GM04503 (cell line): ENCODE measurements around the gene R3HDM4.
A peak's percentile ranks its signal among the peaks of the same experiment; 100 is the strongest.

Experiments used
- DNase-seq: peaks from one replicate; pipeline ENCODE4 v3.0.0-alpha.2; 2012; ENCODE audit warnings: low read depth

The R3HDM4 gene

DNA sequence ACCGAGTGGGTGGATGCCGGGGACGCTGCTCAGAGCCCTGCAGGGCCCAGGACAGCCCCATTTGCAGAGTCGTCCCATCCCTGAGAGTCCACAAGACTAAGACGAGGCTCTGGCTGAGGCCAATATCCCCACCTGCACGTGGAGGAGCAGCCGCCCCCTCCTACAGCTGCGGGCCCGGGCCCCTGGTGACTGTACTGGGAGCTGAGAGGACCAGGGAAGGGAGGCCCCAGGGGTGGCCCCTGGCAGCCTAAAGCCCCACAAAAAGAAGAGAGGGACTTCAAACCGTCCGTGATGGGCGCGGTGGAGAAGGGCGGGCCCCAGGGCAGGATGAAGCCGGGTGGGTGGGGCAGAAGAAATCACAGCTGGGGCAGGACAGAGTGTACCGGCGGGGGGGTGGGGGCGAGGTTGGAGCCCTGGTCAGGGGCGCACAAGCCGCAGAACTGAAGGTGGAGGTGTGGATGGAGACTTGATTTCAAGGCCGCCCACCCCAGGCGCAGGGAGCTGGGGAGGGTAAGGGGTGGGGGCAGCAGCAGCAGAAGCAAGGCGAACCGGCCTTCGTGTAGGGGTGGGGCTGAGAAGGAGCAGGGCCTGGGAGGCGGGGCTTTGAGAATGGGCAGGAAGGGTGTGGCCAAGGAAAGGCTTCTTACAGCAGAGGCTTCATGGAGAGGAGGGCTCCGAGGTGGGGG, 40.6 kb downstream of the R3HDM4 start:
- peak; percentile 52 for DNase-seq

DNA sequence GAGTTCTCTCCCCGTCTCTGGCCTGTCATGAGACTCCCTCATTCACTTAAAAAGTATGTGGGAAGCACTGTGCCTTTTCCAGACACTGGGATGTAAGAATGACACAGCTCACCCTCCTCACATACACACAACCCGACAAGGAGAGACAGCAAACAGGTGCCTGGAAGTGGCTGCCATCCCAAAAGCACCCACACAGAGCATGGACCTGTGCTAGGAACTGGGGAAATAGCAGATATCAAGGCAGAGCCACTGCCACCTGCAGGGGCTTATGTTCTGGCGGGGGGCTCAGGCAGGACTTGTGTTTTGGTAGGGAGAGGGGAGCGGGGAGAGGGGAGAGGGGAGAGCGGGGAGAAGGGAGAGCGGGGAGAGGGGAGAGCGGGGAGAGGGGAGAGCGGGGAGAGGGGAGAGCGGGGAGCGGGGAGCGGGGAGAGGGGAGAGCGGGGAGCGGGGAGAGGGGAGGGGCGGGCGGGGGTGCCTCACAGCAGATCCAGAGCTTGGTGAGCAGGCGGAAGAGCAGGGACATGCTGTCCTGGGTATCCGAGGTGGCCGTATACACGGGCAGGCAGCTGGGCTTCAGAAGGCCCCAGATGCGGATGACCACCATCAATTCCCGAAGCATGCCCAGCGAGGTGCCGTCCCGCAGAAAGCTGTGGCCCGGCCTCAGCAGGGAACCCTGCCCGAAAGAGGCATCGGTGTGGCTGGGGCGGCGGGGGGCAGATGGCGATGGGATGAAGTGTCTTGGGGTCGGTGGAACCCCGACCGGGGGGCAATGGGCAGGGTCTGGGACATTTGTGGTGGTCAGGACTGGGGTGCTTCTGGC, 41.4 kb downstream of the R3HDM4 start:
- no peak for DNase-seq

DNA sequence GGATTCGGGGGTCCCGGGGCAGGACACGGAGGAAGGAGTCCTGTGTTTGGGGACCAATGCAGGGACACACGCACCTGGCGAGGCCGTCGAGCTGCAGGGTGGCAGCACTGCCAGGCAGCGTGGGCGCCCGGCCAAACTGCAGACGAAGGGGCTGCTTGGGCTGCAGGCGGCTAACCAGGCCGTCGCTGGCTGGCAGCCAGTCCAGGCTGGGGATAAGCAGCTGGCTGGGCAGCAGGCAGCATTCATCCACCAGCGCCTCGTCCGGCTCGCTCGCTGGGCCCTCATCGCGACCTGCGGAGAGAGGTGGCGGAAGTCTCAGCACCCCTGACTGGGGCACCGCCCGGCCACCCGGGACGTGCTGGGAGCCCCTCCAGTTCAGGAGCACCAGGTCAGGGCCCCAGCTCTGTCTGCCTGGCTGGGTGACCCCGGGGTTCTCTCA, 42.0 kb downstream of the R3HDM4 start:
- no peak for DNase-seq

DNA sequence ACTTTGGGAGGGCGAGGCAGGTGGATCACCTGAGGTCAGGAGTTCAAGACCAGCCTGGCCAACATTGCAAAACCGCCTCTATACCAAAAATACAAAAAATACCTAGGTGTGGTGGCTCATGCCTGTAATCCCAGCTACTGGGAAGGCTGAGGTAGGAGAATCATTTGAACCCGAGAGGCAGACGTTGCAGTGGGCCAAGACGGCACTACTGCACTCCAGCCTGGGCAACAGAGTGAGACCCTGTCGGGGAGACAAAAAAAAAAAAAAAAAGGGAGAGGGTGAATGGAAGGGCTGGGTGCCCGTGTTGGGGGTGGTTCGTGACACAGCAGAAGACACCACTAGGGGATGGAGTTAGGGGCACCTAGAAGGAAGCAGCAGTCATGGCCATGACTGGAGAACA, 42.7 kb downstream of the R3HDM4 start:
- DNase-seq = no peak

DNA sequence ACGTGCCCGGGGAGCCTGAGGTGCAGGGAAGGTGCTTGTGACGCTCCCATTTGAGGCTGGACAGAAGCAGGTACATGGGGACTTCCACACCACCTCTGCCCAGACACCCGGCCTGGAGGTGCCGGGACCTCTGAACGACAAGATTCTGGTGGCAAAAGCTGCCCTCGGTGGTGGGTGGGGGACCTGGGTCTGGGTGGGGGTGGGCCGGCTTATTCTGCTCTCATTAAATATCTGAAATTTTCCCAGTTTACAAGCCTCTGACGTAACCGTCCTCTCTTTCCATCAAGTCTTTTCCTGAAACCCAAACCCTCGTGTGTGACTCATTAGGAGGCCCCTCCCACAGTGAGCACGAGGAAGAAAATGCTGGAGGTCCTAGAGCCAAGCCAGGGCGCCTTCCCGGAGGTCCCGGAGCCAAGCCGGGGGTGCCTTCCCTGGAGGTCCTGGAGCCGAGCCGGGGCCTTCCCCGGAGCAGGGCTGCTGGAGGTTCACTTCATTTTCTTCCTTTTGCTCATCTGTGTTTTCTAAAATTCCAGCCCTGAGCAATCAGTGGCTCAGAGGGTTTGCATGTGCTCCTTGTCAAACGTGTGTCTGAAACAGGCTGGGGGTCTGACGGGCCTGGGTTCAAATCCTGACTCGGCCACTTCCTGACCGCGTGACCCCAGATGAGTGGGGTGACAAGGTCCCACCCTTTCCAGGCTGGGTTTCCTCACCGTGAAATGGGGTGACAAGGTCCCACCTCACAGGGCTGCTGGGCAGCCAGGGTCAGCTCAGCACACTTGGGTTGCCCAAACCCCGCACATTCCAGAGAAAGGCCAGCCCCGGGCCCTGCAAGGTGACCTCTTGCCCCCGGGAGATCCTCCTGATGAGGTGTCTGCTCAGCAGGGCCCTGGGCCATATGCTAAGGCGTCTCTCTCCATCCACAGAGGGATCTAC, 43.5 kb downstream of the R3HDM4 start:
- peak; percentile 80 for DNase-seq

DNA sequence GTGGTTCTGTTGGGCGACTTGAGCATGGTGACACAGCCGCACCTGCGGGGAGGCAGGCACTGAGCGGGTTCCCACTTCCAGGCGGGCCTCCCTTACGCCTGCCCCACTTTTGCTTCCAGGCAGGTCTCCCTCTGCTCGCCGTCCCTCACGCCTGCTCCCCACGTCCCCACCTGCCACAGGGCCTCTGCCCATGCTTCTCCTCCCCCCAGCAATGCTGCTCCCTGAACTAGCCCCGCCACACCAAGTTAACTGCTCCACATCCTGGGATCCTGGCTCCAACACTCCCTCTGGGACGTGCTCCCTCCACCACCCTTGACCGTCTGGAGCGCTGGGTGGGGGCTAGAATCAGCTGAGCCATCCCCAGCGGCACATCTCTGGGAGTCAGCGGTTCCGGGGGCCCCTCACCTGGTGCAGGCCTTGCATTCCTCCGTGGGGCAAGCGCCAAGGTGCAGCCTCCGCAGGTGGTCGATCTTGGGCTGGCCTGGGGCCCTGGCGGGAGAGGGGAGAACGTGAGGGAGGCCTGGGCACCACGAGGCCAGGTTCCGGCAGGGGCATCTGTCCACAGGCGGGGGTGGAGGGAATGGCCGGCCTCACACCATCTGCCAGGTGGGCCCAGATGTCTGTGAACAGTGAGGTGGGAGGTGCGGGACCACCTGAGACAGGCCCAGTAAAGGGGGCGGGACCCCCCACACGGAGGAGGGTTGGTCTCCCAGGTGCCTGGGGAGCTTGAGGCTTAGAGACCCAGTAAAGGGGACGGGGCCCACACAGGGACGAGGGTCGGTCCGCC, 44.4 kb downstream of the R3HDM4 start:
- DNase-seq = no peak

DNA sequence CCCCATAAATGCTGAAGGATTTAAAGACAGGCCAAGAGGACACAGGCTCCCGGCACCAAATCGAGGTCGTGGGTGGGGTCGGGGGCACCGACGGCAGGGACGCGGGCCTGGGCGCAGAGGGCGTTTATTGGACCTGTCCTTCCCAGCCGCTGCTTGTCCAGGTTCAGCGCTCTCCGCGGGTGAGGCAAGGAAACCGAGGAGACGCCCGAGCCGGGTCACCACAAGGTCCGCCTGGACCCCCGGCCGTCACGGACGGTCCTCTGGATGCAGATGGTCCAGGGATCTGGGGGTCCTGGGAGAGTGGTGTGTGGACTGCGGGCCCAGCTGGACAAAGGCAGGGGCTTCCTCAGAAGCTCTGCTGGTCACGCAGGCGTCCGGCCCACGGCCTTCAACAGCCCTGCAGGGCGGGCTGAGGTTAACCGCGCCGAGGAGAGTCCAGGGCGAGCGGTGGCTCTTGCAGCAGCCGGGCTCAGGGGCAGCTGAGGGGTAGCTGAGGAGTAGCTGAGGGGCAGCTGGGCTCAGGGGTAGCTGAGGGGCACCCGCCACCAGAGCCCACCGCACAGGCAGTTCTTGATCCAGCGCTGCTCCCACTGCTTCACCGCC, 45.1 kb downstream of the R3HDM4 start:
- no peak for DNase-seq

DNA sequence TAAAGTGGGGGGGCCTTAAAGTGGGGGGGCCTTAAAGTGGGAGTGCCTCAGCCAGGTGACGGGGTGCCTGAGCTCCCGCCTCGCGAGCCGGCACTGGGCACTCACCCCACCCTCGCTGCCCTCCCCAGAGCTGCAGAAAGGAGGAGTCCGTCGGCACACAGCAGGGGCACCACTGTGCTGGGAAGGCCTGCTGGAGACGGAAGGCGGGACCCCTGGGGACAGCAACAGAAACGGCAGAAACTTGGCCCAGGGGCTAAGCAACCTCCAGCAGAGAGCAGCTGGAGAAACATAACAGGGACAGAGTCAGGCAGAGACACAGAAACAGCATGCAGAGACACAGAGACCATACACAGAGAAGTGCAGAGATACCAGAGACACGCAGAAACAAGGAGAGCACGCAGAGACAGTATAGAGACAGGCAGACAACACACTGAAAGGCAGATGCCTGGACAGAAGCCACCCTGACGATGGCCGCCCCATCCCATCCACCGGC, 45.7 kb downstream of the R3HDM4 start:
- DNase-seq = no peak

DNA sequence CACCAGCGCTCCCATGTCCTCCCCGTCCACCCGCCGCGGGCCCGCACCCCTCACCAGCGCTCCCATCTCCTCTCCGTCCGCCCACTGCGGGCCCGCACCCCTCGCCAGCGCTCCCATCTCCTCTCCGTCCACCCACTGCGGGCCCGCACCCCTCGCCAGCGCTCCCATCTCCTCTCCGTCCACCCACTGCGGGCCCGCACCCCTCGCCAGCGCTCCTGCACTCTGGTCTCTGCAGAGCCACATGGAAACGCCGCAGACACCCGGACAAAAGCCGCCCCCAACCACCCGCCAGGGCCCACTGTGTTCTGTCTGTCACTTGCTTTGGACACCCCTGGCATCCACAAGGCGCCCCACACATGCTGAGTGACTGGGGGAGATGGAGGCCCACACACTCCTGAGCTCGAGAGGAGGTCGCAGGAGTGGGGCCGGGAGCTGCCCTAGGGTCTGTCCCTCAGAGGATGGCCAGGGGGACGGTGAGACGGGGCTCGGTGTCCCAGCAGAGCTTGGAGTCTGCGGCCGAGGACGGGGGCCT, 46.2 kb downstream of the R3HDM4 start:
- DNase-seq = no peak

DNA sequence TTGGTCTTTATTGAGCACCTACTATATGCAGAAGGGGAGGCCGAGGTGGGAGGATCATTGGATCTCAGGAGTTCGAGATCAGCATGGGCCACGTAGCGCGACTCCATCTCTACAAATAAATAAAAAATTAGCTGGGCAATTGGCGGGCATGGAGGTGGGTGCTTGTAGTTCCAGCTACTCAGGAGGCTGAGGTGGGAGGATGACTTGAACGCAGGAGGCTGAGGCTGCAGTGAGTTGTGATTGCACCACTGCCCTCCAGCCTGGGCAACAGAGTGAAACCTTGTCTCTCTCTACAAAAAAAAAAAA, 49.8 kb downstream of the R3HDM4 start:
- no peak for DNase-seq

DNA sequence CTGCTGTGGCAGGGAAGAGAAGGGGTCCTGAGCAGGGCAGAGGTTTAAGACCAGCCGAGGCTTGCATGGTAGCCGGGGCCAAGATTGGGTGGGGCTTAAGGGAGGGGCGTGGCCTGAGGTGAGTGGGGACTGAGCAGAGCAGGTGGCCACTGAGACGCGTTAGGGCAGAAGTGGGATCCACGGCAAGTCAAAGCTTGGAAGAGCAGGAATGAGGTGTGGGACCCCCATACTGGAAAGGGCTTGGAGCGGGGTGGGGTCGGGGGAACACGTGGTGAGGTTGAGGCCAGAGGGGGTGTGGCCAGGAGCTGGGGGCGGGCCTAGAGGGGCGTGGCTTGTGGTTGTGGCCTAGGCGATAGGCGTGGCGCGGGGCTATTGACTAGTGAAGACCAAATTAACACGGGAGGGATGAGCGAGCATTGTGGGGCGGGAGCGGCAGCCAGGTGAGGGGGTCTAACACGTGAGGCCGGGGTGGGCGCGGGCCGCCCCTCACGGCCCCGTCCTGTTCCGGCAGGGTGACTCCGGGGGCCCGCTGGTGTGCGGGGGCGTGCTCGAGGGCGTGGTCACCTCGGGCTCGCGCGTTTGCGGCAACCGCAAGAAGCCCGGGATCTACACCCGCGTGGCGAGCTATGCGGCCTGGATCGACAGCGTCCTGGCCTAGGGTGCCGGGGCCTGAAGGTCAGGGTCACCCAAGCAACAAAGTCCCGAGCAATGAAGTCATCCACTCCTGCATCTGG, 50.3 kb downstream of the R3HDM4 start:
- DNase-seq = no peak

DNA sequence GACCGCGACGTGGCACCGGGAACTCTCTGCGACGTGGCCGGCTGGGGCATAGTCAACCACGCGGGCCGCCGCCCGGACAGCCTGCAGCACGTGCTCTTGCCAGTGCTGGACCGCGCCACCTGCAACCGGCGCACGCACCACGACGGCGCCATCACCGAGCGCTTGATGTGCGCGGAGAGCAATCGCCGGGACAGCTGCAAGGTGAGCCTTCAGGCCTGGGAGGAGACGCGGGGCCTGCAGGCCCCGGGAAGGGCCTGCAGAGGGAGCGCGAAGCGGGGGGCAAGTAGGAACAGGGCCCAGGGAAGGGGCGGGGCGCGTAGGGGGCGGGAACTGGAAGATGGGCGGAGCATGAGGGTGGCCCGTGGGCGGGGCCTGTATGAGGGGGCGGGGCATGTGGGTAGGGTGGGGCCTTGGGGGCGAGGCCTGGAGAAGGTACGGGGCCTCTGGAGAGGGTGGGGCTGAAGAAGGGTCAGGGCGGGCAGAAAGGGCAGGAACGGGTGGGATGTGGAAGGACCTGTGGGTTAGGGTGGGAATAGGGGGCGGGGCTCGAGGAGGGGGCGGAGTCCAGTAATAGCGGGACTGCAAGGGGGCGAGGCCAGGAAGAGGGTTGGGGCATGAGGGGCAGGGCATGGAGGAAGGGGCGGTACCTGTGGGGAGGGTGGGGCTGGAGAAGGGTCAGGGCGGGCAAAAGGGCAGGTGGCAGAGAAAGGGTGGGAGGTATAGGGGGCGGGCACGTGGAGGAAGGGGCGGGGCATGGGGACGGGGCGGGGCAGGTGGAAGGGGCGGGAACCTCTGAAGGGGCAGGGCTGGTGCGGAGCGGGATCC, 51.1 kb downstream of the R3HDM4 start:
- DNase-seq = no peak

DNA sequence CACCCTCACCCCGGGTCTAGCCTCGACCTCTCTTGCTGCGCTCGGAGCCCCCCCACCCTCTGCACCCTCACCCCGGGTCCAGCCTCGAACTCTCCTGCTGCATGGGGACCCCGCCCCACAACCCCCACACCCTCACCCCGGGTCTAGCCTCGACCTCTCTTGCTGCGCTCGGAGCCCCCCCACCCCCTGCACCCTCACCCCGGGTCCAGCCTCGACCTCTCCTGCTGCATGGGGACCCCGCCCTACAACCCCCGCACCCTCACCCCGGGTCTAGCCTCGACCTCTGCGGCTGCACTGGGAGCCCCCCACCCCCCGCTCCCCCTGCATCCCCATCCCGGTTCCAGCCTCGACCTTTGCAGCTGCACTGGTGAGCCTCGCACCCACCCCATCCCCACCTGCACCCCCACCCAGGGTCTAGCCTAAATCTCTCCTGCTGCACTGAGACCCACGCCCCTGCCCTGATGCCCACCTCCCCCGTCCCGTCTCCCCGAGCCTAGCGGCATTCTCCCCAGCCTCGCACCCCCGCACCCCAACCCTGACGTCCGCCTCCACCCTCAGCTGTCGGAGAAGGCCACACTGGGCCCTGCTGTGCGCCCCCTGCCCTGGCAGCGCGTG, 51.8 kb downstream of the R3HDM4 start:
- DNase-seq = no peak

DNA sequence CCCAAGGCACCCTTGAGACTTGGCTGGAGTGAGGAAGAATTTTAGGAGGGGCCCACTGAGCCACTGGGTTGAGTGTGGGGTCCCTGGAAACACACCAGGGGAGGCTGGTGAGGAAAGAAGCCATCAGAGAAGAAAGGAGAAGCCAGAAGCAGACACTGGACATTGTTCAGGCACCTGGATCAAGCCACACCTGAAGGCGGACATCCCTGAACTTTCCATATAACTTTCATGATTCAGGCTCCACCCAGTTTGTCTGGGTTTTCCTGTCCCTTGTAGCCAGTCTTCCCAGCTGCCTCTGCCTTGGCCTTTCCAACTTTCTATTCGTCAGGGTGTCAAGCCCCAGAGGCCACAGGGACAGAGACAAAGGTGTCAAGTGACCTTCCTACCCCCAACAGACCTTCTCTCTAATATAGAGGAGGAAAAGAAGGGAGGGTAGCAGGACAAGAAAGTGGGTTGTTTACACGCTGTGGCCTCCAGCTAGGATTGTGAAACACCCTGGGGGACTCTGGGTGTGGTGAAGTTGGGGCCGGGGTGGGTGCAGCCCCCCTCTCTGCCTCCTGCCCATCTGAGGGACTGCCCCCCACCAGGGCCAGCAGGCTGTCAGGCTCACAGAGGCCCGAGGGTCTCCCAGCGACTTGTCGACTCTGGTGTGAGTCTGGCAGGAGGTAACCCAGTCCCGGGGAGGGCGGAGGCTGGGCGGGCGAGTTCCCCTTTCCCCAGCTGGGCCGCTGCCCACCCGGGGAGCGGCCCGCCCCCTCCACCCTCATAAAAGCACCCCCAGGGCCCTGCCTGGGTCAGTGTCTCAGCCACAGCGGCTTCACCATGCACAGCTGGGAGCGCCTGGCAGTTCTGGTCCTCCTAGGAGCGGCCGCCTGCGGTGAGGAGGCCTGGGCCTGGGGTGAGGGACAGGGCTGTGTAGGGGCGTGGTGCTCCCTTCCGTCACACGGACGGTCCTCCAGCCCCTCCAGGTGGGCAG, 53.9 kb downstream of the R3HDM4 start, which contains the start of gene CFD:
Gene CFD, plus strand, starts transcription at position 797 of the 976 bp plus-strand sequence. Its CDS starts 26 bp downstream, at position 823.
- no peak for DNase-seq

DNA sequence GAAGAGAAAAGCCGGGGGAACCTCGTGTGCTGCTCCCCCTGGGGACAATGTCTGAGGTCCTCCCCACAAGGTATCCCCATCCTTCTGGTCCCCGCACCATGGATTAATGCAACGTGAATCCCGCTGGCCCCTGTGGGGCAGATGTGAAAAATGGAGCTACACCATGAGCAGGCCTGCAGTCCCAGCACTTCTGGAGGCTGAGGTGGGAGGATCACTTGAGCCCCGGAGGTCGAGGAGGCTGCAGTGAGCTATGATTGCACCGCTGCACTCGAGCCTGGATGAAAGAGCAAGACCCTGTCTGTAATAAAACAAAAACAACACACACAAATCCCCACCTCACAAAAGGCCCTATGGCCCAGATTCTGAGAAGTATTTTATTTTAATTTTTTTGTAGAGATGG, 54.7 kb downstream of the R3HDM4 start:
- no peak for DNase-seq

DNA sequence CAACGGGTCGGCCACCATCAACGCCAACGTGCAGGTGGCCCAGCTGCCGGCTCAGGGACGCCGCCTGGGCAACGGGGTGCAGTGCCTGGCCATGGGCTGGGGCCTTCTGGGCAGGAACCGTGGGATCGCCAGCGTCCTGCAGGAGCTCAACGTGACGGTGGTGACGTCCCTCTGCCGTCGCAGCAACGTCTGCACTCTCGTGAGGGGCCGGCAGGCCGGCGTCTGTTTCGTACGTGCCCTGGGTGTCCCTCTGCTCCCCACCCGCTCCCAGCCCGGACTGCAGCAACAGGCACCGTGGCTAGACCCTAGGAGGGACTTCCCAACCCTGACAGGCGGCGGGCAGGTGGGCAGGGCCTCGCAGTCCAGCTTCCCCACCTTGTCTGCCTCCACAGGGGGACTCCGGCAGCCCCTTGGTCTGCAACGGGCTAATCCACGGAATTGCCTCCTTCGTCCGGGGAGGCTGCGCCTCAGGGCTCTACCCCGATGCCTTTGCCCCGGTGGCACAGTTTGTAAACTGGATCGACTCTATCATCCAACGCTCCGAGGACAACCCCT, 57.4 kb downstream of the R3HDM4 start:
- no peak for DNase-seq

DNA sequence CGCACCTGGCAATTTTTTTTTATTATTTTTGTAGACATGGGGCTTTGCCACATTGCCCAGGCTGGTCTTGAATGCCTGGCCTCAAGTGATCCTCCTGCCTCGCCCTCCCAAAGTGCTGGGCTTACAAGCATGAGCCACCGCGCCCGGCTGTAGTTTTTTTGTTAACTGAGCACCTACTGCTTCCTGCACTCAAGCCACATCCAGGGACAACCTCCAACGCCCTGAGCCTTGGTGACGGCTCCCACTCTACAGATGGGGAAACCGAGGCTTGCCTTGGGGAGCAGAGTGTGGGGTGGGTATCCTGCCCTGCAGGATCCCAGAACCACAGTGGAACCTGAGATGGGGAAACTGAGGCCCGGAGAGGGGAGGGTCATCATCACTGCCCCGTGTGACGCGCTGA, 57.9 kb downstream of the R3HDM4 start:
- no peak for DNase-seq
